Posterior cingulate gyrus (tissue), 11 donors: ENCODE results near the gene KIFC3.

Source experiments
- DNase-seq, 10 donors: peaks; one replicate each; pipeline versions ENCODE4 v3.0.0 to v3.0.0-alpha.2; 2020 to 2021; ENCODE audit warnings: mixed read lengths in 3 of 10
- intact Hi-C: fragments of 100-400 bp; cut with DNase I; formaldehyde crosslinking; loops from one replicate; pipeline ENCODE4 v1.15.1; 2023

The KIFC3 gene

DNA sequence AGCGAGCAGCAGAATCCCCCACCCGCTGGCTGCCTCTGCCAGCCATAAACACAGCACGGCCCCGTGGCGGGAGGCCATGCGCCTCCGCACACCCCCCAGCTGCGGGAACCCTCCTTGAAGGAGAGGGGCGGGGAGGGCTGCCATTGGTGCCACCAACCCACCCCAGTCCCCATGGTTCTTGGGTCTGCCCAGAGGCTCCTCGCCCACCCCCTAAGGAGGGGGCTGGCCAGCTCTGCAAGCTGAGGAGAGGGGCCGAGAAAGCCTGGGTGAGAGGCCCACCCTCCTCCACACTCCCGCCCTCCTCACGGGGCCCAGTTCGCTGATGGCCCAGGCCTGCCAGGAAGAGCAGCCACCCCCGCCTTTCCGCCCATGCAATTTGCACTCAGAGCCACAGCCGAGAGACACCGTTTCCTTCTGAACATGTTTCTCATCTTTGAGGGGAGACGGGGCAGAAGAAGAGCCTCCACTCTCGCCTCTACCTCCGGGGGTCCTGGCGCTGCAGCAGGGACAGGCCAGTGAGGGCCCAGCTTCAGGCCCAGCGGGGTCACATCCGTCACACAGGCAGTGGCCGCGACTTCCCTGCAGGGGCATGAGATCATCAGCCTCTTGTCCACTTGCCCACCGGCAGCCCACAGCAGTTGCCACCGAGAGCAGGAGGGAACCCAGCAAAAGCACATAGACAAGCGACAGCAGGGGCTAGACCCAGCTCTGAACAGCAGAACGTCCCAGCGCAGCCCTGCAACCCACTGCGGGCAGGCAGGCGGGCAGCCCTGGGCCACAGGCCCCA lies 43.8 kb downstream of the KIFC3 start:
- DNase-seq: peak in 3 of 10 donors; percentile 80 to 89 (median 88)
- intact Hi-C loops: loop anchor here (5.0 kb wide), 1 partner anchor 244 kb away; the partner anchor contains the start of genes USB1 and ZNF319

DNA sequence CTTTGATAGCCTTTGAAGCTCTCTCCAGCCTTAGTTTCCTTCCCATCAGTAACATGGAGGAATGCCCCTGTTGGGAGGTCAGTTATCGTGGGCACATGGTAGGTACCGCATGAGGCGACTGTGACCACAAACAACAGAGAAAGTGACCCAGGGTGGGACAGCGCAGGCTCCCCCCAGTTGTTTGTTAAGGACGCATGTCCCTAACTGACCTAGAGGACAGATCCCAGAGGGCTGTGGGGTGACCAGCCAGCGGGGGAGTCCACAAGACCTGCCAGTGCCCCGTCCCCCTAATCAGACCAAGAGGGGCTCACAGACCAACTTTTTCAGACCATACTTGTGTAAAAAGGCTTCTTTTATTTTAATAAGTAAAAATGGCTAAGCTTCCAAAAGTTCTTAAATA lies 44.4 kb downstream of the KIFC3 start:
- DNase-seq: peak in 2 of 10 donors; percentile 69 to 72
- intact Hi-C loops: loop anchor here (1.0 to 5.0 kb wide), 2 partner anchors 105 to 244 kb away; partner anchors contain the start of genes USB1 and ZNF319

DNA sequence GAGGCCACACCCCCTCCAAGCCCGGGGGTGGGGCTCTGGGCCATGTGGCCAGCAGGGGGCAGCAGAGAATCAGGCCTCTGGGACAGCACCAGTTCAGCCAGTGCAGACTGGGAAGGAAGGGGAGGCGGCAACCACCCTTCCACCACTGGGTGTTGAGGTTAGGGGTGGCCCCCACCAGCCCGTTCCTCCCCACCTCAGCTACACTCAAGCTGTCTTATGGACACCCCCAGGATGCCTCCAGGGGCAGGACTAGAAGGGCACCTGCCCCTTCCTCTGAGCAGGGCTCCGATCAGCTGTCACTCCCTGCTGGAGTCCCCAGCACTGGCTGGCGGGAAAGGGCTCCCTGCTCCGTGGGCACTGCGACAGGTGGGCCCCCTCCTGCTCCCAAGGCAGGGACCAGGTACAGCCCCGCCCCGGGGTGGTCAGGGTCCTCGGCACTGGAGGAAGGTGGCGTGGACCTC lies 44.9 kb downstream of the KIFC3 start:
- intact Hi-C loops: loop anchor here (1.0 to 5.0 kb wide), 2 partner anchors 106 to 245 kb away; partner anchors contain the start of genes USB1 and ZNF319

DNA sequence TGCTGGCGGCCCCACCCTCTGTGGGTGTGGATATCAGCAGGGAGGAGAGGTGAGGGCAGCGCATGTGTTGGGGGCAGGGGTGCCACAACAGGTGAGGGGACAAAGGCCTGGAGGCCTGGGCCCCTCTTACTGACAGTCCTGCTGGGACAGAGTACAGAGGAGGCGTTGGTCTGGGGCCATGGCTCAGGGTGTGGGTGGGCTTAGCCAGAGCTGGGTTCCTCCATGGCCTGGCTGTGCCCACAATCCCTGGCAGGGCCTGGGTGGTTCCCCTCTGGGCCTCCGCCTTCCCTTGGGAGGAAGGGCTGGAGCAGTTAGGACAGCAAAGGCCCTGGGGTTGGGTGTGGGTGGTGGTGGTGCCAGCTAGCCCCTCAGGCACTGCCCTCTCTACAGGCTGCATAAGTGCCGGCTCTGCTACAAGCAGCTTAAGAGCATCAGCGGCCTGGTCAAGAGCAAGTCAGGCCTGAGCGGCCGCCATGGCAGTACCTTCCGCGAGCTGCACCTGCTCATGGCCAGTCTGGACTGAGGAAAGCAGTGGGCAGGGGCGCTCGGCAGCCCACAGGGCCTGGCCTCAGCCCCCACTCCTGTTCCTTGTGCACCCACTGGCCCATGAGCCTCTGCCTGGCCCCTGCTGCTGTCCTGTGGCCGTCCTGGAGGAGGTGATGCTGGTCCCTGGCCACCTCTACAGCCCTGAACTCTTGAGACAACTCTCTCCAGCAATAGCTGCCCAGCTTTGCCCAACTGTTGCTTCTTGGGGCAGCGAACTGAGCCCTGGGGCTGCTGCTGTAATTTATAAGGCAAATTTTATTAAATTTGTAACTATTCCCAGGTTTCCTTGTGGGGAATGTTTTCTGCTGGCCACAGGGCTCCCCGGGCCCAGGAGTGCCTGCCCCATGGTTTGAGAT lies 45.6 kb downstream of the KIFC3 start:
- intact Hi-C loops: loop anchor here (1.0 to 5.0 kb wide), 2 partner anchors 107 to 246 kb away; partner anchors contain the start of genes USB1 and ZNF319
- peak in 4 of 10 donors; percentile 20 to 80 (median 64) for DNase-seq

More for the DNA sequence above, 44.9 kb downstream of the KIFC3 start:
- peak; percentile 73 to 98 (median 92) for DNase-seq

DNA sequence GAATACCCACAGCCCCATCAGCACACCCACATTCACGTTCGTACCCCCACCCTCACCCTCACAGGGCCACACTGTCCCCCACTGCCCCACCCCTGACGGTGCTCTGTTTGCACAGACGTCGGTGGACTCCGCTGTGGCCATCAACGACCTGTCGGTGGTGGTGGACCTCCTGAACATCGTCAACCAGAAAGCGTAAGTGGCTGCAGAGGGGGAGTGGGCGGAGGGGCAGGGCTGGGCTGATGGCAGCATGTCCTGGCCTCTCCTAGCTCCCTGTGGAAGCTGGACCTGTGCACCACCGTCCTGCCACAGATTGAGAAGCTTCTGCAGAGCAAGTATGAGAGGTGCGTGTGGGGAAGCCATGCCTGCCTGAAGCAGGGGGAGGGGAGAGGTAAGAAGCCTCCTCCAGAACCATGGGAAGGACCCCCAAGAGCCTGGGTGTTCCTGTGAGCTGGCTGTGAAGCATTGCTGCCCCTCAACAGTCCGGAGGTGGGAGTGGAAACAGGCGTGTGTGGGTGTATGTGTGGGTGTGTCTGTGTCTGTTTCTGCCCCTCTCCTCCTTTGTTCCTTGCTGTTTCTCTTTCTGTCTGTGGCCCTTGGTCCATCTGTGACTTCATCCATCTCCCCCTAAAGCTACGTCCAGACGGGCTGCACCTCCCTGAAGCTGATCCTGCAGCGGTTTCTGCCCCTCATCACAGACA lies 46.4 kb downstream of the KIFC3 start:
- intact Hi-C loops: loop anchor here (5.0 kb wide), 1 partner anchor 246 kb away; the partner anchor contains the start of genes USB1 and ZNF319
- DNase-seq: peak in 4 of 10 donors; percentile 23 to 70 (median 43)

DNA sequence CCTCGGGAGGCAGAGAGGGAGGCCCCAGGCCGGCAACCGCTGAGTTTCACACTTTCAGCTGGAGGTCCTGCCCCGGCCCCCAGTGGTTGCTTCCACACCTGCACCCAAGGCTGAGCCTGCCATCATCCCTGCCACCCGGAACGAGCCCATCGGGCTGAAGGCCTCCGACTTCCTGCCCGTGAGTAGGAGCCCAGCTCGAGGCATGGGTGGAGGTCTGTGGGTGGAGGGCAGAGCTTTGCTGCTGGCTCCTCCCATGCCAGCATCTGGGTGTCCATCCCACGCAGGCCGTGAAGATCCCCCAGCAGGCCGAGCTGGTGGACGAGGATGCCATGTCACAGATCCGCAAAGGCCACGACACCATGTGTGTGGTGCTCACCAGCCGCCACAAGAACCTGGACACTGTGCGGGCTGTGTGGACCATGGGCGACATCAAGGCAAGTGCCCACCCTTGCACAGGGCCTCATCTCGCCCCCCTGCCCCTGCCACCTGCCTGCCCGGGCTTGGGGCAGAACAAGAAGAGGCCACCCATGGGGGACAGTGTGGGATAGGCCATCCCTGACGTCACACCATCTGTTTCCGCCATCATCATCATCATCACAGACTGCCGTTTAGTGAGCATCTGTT lies 47.1 kb downstream of the KIFC3 start:
- peak in 4 of 10 donors; percentile 23 to 80 (median 71) for DNase-seq
- intact Hi-C loops: loop anchor here (5.0 kb wide), 1 partner anchor 247 kb away; the partner anchor contains the start of genes USB1 and ZNF319

DNA sequence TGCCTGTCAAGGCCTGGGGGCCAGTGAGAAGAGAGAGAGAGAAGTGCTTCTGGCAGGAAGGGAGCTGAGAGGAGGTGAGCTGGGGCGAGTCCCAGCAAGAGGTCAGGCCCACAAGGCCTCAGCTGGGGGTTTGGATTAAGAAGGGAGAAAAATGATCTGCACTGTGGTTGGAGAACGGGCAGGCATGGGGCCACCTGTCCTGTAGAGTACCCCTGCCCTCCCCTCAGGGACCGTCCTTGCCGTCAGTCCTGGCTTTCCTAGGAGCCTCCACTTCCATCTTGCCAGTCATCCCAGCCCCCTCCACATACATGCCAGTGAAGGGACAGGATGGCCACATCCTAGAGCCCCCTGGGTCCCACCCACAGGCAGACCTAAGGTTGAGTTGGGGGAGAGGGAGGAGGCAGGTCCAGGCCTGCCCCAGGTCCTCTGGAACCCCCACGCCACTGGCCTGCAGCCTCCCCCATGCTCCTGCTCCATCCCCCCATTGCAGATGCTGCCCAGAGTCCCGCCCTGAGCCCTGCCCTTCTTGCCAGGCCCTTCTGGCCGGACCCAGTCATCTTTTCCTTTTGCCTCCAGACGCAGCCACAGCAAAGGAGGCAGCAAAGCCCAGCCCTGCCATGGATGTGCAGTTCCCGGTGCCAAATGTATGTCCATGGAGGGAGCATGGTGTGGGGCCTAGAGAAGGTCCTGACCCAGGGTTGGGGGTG lies 47.8 kb downstream of the KIFC3 start:
- intact Hi-C loops: loop anchor here (5.0 kb wide), 1 partner anchor 248 kb away; the partner anchor contains the start of genes USB1 and ZNF319
- peak in 4 of 10 donors; percentile 4 to 67 (median 45) for DNase-seq

DNA sequence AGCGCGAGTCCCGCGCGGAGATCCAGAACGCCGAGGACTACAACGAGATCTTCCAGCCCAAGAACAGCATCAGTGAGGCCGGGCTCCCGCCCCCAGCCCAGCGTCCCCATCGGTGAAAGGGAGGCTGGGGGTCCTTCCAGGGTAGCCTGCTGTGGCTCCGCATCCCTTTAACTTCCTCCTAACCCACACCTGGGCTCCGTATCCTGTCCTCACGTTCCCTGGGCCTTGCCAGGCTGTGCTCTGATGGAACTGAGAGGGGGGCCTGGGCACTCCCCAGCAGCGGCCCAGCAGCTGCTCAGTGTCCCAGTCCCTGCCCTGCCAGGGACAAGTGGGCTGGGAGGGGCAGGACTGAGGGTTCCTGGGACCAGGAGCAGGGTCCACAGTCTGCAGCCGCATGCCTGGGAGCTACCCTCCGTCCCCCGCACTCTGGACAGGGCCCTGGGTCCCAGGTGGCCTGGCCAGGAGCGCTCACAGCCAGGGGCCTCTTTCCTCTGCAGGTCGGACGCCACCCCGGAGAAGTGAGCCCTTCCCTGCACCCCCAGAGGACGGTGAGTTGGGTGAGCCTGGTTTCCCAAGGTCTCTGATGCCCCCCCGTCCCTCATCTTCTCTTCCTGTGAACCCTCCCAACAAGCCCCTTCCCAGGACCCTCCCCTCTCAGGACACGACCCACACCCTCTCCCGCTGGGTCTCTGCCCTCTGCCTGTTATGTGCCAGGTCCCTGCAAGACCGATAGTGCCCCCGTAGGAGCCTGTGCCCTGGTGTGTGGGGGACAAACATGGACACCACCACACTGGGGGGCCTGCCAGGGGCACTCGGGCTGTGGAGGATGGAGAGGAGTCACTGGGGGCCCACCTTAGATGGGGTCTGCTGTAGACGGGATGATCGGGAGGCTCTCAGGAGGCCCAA lies 48.6 kb downstream of the KIFC3 start:
- peak in 4 of 10 donors; percentile 6 to 79 (median 68) for DNase-seq
- intact Hi-C loops: no loop called here

DNA sequence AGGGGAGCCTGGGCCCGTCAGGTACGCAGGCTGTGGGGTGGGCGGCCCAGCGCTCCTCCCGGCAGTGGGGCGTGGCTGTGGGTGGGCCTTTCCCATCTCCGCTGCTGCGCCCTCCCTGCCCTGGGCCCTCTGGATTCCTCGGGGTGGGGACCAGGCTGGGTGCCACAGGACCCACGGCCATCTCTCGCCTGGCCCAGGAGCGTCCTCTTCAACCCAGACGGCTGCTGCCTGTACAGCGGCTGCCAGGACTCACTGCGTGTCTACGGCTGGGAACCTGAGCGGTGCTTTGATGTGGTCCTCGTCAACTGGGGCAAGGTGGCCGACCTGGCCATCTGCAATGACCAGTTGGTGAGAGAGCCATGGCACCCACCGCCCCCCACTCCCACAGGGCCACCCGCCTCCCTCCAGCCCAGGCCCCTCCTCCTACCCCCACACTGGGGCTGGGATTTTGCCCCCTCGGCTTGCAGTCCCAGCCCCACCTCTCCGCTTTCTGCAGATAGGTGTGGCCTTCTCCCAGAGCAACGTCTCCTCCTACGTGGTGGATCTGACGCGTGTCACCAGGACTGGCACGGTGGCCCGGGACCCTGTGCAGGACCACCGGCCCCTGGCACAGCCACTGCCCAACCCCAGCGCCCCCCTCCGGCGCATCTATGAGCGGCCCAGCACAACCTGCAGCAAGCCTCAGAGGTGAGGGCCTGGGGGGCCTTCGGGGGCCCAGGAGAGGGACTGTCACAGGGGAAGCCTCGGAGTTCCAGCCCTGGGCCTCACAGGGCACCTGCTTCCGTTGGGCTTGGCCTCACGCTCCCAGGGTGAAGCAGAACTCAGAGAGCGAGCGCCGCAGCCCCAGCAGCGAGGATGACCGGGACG lies 49.5 kb downstream of the KIFC3 start:
- DNase-seq: peak in 4 of 10 donors; percentile 24 to 78 (median 66)
- intact Hi-C loops: no loop called here

DNA sequence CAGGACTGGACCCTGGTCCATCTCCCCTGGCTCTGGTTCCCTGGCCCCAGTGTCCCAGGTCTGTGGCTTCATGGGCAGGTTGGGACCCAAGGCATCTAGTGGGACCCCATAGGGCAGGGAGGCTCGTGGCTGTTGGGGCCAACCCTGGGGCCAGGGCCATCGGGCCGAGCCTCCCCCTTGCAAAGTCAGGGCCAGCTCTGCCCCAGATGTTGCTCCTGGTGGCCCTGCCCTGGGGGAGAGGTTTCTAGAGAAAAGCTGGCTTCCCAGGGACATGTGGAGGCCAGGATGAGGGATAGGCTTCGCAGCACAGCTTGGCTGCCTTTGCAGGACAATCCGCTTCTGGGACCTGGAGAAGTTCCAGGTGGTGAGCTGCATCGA lies 50.1 kb downstream of the KIFC3 start:
- peak in 4 of 10 donors; percentile 4 to 64 (median 58) for DNase-seq
- intact Hi-C loops: no loop called here

DNA sequence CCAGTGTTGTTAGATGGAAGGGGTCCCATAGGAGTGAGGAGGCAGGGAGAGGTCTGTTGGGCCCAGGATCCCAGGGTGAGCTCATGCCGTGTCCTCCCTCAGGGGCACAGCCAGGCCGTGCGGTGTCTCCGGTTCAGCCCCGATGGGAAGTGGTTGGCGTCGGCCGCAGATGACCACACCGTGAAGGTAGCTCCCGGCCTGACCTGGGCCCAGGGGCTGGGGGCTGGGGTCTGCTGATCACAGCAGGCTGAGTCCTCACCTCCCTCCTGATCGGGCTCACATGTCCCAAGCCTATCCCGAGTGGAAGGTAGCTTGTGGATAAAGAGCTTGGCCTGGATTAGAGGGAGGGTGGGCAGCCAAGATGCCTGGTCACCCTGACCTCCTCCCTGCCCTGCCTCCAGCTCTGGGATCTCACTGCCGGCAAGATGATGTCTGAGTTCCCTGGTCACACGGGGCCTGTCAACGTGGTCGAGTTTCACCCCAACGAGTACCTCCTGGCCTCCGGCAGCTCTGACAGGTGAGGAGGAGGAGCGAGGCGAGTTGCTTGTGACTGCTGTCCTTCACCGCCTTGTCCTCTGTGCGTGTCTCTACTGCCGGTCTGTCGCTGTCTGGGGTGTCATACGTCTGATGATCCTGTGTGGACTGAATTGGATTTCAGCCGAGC lies 50.6 kb downstream of the KIFC3 start:
- peak in 3 of 10 donors; percentile 39 to 66 (median 58) for DNase-seq
- intact Hi-C loops: no loop called here

DNA sequence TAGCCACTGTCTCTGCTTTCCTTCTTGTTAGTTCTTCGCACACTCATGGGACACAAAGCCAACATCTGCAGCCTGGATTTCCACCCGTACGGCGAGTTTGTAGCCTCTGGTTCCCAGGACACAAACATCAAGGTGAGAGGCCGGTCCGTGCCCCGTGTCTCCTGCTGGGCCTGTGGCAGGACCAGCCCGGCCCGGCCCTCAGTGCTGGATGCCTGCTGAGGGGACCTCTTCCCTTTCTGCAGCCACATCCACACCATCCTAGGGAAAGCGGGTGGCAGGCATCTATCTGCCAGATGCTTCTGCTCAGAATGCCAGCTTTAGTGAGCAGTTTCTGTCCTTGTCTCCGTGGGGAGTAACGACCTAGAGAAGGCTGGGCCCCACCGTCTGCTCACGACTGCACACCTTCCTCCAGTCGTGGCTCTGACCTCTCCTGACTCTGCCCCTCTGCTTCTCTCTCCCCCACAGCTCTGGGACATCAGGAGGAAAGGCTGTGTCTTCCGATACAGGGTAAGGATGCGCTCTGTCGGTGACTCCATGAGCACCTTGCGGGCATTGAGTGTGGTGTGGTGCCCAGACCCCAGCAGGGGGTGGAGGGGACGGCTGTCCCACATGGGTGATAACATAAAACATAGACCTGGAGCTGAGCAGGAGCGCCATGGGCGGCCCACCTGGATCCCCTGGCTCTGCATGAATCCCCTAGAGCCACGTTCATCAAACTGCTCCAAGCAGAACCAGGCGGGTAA lies 51.3 kb downstream of the KIFC3 start:
- DNase-seq: peak in 2 of 10 donors; percentile 66 to 68

DNA sequence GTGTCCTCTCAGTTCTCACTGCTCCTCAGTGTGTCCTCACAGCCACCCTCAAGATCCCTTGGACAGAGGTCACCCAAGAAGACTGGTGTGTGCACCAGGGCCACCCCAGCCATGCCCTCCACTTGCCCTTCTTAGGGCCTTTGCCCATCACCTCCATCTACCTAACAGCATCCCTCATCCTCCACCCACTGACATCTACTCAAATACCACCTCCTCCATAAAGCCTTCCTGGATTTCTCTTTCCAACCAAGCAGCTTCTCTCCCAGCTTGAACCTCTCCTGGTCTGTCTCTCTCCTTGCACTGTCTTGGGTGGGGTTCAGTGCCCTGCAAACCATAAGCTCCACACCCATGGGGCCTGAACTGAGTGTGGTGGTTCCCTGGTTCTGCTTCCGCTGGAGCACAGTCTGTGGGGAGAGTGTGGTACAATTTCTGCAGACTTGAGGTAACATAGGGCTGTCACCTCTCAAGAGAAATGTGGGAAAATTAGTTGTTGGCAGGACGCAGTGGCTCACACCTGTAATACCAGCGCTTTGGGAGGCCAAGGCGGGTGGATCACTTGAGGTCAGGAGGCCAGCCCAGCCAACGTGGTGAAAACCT lies 52.3 kb downstream of the KIFC3 start:
- intact Hi-C loops: no loop called here
- DNase-seq: peak in 2 of 10 donors; percentile 18 to 23

More for the DNA sequence above, 51.3 kb downstream of the KIFC3 start:
- intact Hi-C loops: no loop called here

DNA sequence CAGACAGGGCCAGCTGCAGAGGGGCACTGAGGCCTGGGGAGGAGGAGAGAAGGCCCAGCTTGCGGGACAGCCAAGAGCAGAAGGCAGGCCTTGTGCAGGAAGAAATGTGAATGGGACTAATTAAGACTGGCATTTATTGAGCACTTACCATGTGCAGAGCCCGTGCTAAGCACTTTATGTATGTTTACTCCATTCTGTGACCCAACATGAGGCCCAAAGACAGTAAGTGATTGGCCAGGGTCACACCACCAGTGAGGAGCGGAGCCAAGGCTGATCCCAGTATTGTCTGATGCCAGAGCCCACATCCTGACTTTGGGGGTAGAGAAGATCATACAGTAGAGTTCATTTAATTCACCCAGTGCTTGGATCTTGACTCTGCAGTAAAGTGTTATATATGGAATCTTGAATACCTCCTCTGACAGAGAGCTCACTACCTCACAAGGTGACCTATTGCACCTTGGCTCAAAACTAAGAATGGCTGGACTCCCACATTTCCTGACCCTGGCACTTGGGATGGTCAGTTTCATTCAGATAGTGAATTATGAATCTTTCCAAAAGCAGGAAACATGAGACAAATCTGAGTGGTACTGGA lies 53.1 kb downstream of the KIFC3 start:
- intact Hi-C loops: no loop called here
- peak in 2 of 10 donors; percentile 10 to 70 for DNase-seq
